Endodermal cell (in vitro differentiated cells): ENCODE data around the gene PARP15. TPM values are rescaled to one million over a fixed set of nuclear protein-coding genes. Genes with fewer than 3 reads are reported as not detected.

ENCODE experiments used
- DNase-seq: peaks from one replicate; pipeline ENCODE4 v3.0.0-alpha.2; 2017
- H3K27ac ChIP-seq: 2 replicates; pipeline ENCODE4 v1.5.1; 2013; ENCODE audit warnings: mild to moderate bottlenecking, low read depth, low read length, moderate library complexity
- H3K27me3 ChIP-seq: 2 replicates; pipeline ENCODE4 v1.6.1; 2013; ENCODE audit warnings: mild to moderate bottlenecking, low read length, moderate library complexity; ENCODE audit not compliant: insufficient read depth, control insufficient read depth, poor library complexity, severe bottlenecking
- H3K36me3 ChIP-seq: 2 replicates; pipeline ENCODE4 v1.7.0; 2013; ENCODE audit warnings: mild to moderate bottlenecking, low read length, moderate library complexity; ENCODE audit not compliant: control insufficient read depth, insufficient read depth
- H3K4me1 ChIP-seq: one replicate; pipeline ENCODE4 v1.7.0; 2013; ENCODE audit warnings: low read length; ENCODE audit not compliant: control insufficient read depth, insufficient read depth
- H3K4me3 ChIP-seq: 2 replicates; pipeline ENCODE4 v1.5.1; 2013; ENCODE audit warnings: mild to moderate bottlenecking, low read length, moderate library complexity
- H3K9ac ChIP-seq: 2 replicates; pipeline ENCODE4 v1.6.1; 2013; ENCODE audit warnings: mild to moderate bottlenecking, low read length, moderate library complexity; ENCODE audit not compliant: poor library complexity, severe bottlenecking; ENCODE audit errors: extremely low read depth
- H3K9me3 ChIP-seq: 2 replicates; pipeline ENCODE4 v1.6.1; 2013; ENCODE audit warnings: mild to moderate bottlenecking, low read length, moderate library complexity; ENCODE audit not compliant: control insufficient read depth
- H3K27ac Mint-ChIP-seq: 2 replicates; pipeline ENCODE4 v1.8.0; 2020; ENCODE audit warnings: mixed read lengths
- H3K27me3 Mint-ChIP-seq: 2 replicates; pipeline ENCODE4 v1.8.0; 2021; ENCODE audit warnings: mild to moderate bottlenecking, mixed read lengths; ENCODE audit not compliant: insufficient read depth
- H3K36me3 Mint-ChIP-seq: 2 replicates; pipeline ENCODE4 v1.8.0; 2020; ENCODE audit warnings: low read depth, mixed read lengths
- H3K4me1 Mint-ChIP-seq: 2 replicates; pipeline ENCODE4 v1.8.0; 2020; ENCODE audit warnings: mixed read lengths
- H3K4me3 Mint-ChIP-seq: 2 replicates; pipeline ENCODE4 v1.8.0; 2020; ENCODE audit warnings: mild to moderate bottlenecking, moderate library complexity, mixed read lengths
- H3K9me3 Mint-ChIP-seq: 2 replicates; pipeline ENCODE4 v1.8.0; 2020; ENCODE audit warnings: mild to moderate bottlenecking, mixed read lengths
- CTCF ChIP-seq: fragments of 200-600 bp; sonication (generic); conservative IDR thresholded peaks from 2 replicates; pipeline ENCODE4 v1.5.0; 2021; ENCODE audit warnings: antibody characterized with exemption, mild to moderate bottlenecking
- WGBS, 2 experiments: methylation state at CpG; one replicate each; pipeline versions ENCODE4 v1.1.5 to v1.1.7; 2013; ENCODE audit warnings: missing lambda C conversion rate in 2 of 2, mixed read lengths in 1 of 2; ENCODE audit not compliant: insufficient coverage in 1 of 2, insufficient read length in 1 of 2; 5-methylcytosine and 5-hydroxymethylcytosine counted together
- total RNA-seq, 2 donors: library from RNA; stranded (reverse); fragmentation: NEBNext Ultra II Directional in 1 of 2; extraction: Animal tissue kit (Norgen Biotek cat#: 25700) in 1 of 2; gene quantifications; 2 replicates in 1 of 2; 3 replicates in 1 of 2; pipeline ENCODE4 v1.2.1, GENCODE V29; 2021

Gene PARP15
- total RNA-seq, 2 donors from 2014 or later, result 0.18 to 0.44 TPM

GRCh38 chr3:122538956-122539490, 38.4 kb upstream of the PARP15 start:
- Histone ChIP-seq H3K9me3 (no peaks in the 10 kb centered on the region), H3K27ac (no peak overlapping the region), H3K4me3 (no peak overlapping the region), H3K9ac (no peak overlapping the region), H3K27me3 (no peaks in the 10 kb centered on the region), H3K36me3 (no peaks in the 10 kb centered on the region), H3K4me1 (peaks cover 8% of the 10 kb centered on the region)
- no peaks in the 10 kb centered on the region for H3K9me3 Mint-ChIP-seq
- WGBS, 2 experiments, result 90 to 95% methylated on average over 3 to 7 of the region's 7 CpGs
- DNase-seq, result peak; percentile 7
- no peak overlapping the region for H3K27ac Mint-ChIP-seq
- H3K4me1 Mint-ChIP-seq, result peaks cover 16% of the 10 kb centered on the region
- H3K27me3 Mint-ChIP-seq, result no peaks in the 10 kb centered on the region
- no peak for TF ChIP-seq CTCF
- H3K36me3 Mint-ChIP-seq, result no peaks in the 10 kb centered on the region
- no peak overlapping the region for H3K4me3 Mint-ChIP-seq

- Mint-ChIP-seq H3K27me3 (no peaks in the 10 kb centered on the region), H3K4me1 (no peaks in the 10 kb centered on the region), H3K36me3 (no peaks in the 10 kb centered on the region), H3K9me3 (no peaks in the 10 kb centered on the region), H3K27ac (no peak overlapping the region), H3K4me3 (no peak overlapping the region)
- no peak overlapping the region for H3K27ac ChIP-seq
- TF ChIP-seq CTCF, result no peak
- no peak overlapping the region for H3K9ac ChIP-seq
- DNase-seq, result no peak
- H3K9me3 ChIP-seq, result no peaks in the 10 kb centered on the region
- 90 to 94% methylated on average over 2 to 5 of the region's 5 CpGs for WGBS, 2 experiments
- H3K27me3 ChIP-seq, result no peaks in the 10 kb centered on the region
- H3K36me3 ChIP-seq, result no peaks in the 10 kb centered on the region
- H3K4me3 ChIP-seq, result no peak overlapping the region
- H3K4me1 ChIP-seq, result no peaks in the 10 kb centered on the region
These were observed 31.3 kb upstream of the PARP15 start for GRCh38 chr3:122546151-122546550.

GRCh38 chr3:122548076-122548475, 29.4 kb upstream of the PARP15 start:
- no peaks in the 10 kb centered on the region for H3K4me1 Mint-ChIP-seq
- no peak overlapping the region for H3K9ac ChIP-seq
- H3K36me3 Mint-ChIP-seq, result no peaks in the 10 kb centered on the region
- no peaks in the 10 kb centered on the region for H3K36me3 ChIP-seq
- TF ChIP-seq CTCF, result no peak
- no peak overlapping the region for H3K4me3 ChIP-seq
- H3K27ac ChIP-seq, result no peak overlapping the region
- no peak overlapping the region for H3K4me3 Mint-ChIP-seq
- no peaks in the 10 kb centered on the region for H3K9me3 Mint-ChIP-seq
- no peaks in the 10 kb centered on the region for H3K4me1 ChIP-seq
- WGBS, 2 experiments, result 82 to 92% methylated on average over 3 of the region's 3 CpGs
- H3K27ac Mint-ChIP-seq, result no peak overlapping the region
- no peaks in the 10 kb centered on the region for H3K27me3 ChIP-seq
- DNase-seq, result peak; percentile 6
- H3K27me3 Mint-ChIP-seq, result no peaks in the 10 kb centered on the region
- no peaks in the 10 kb centered on the region for H3K9me3 ChIP-seq
